Measurements from ENCODE around the gene WIZ.

DNA sequence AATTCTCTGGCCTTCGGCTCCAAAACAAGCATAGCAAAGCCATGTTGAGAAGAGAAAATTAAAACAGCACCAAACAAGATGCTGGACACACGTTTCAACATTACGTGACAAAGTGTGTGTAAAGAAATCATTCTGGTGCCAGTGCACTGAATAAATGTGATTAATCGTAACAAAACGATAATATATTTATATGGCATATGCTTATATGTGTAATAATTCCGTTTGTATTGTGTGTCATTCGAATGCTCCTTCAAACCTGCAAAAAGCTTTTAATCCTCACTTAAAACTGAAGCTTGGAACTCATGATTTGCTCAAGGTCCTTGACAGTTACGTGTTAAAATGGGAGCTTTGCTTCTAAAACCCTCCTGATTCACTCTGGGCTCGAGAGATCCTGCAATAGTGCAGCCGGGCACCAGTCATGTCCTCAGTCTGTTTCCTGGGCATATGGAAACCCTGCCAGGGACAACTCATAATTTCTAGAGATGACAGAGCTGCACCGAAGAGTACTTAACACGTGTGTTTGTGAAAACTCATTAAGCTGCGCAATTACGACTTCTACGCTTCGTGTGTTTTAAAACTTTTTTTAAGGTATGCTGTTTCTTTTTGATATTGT, 30.2 kb downstream of the WIZ start:
- TF ChIP-seq, protein P1, sequence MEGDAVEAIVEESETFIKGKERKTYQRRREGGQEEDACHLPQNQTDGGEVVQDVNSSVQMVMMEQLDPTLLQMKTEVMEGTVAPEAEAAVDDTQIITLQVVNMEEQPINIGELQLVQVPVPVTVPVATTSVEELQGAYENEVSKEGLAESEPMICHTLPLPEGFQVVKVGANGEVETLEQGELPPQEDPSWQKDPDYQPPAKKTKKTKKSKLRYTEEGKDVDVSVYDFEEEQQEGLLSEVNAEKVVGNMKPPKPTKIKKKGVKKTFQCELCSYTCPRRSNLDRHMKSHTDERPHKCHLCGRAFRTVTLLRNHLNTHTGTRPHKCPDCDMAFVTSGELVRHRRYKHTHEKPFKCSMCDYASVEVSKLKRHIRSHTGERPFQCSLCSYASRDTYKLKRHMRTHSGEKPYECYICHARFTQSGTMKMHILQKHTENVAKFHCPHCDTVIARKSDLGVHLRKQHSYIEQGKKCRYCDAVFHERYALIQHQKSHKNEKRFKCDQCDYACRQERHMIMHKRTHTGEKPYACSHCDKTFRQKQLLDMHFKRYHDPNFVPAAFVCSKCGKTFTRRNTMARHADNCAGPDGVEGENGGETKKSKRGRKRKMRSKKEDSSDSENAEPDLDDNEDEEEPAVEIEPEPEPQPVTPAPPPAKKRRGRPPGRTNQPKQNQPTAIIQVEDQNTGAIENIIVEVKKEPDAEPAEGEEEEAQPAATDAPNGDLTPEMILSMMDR (IDR thresholded peaks at IDR 0.05): no peak
- TF ChIP-seq POLR2A (IDR thresholded peaks at IDR 0.05): no peak
